ENCODE data around the gene BDH1. TPM values are rescaled to one million over a fixed set of nuclear protein-coding genes. Genes with fewer than 3 reads are reported as not detected.

The BDH1 gene
- polyA plus RNA-seq, 1 experiment: 6.5 TPM

GRCh38 chr3:197516517-197516889 lies 39.3 kb downstream of the BDH1 start:
- CTCF ChIA-PET: interaction anchor here (0.7 to 1.1 kb wide), 3 partner anchors 10 to 515 kb away, joined by 3 to 6 read pairs (median 5); no protein-coding TSS in a partner anchor
- H3K27me3 ChIP-seq (ENCODE audit: control insufficient read depth, insufficient read depth, low read length): no peaks in the 10 kb centered on the region
- no peak overlapping the region for H3K4me3 ChIP-seq (ENCODE audit: low read depth, low read length)
- POLR2A ChIA-PET: no interaction called here
- H3K36me3 ChIP-seq (ENCODE audit: control insufficient read depth, insufficient read depth, low read length): no peaks in the 10 kb centered on the region
- no peak for TF ChIP-seq CTCF (IDR thresholded peaks at IDR 0.05; ENCODE audit: insufficient read depth, low read depth, low read length)
- DNase-seq (ENCODE audit: low read depth): no peak

GRCh38 chr3:197514786-197515355 lies 40.9 kb downstream of the BDH1 start:
- CTCF ChIA-PET: interaction anchor here (0.6 kb wide), 1 partner anchor 578 kb away, joined by 4 read pairs; no protein-coding TSS in a partner anchor
- TF ChIP-seq CTCF (IDR thresholded peaks at IDR 0.05; ENCODE audit: insufficient read depth, low read depth, low read length): no peak
- no peak overlapping the region for H3K4me3 ChIP-seq (ENCODE audit: low read depth, low read length)
- POLR2A ChIA-PET: no interaction called here
- H3K36me3 ChIP-seq (ENCODE audit: control insufficient read depth, insufficient read depth, low read length): no peaks in the 10 kb centered on the region
- DNase-seq (ENCODE audit: low read depth): no peak
- no peaks in the 10 kb centered on the region for H3K27me3 ChIP-seq (ENCODE audit: control insufficient read depth, insufficient read depth, low read length)

- no peak for DNase-seq (ENCODE audit: low read depth)
- CTCF ChIA-PET: interaction anchor here (1.5 kb wide), 1 partner anchor 13 kb away, joined by 3 read pairs; no protein-coding TSS in a partner anchor
- Histone ChIP-seq H3K36me3 (ENCODE audit: control insufficient read depth, insufficient read depth, low read length) (no peaks in the 10 kb centered on the region), H3K4me3 (ENCODE audit: low read depth, low read length) (no peak overlapping the region), H3K27me3 (ENCODE audit: control insufficient read depth, insufficient read depth, low read length) (no peaks in the 10 kb centered on the region)
- POLR2A ChIA-PET: no interaction called here
- no peak for TF ChIP-seq CTCF (IDR thresholded peaks at IDR 0.05; ENCODE audit: insufficient read depth, low read depth, low read length)
Measured at GRCh38 chr3:197513953-197514785, 41.6 kb downstream of the BDH1 start.

GRCh38 chr3:197512691-197513571 lies 42.8 kb downstream of the BDH1 start:
- H3K36me3 ChIP-seq (ENCODE audit: control insufficient read depth, insufficient read depth, low read length): no peaks in the 10 kb centered on the region
- no peaks in the 10 kb centered on the region; the same call in 1 of the 2 replicates for H3K27me3 ChIP-seq (ENCODE audit: control insufficient read depth, insufficient read depth, low read length)
- POLR2A ChIA-PET: no interaction called here
- no peak for DNase-seq (ENCODE audit: low read depth)
- TF ChIP-seq CTCF (IDR thresholded peaks at IDR 0.05; ENCODE audit: insufficient read depth, low read depth, low read length): no peak
- CTCF ChIA-PET: interaction anchor here (0.9 to 2.0 kb wide), 5 partner anchors 11 to 290 kb away, joined by 3 to 5 read pairs (median 3); no protein-coding TSS in a partner anchor
- H3K4me3 ChIP-seq (ENCODE audit: low read depth, low read length): no peak overlapping the region
